Activated B cell treated with CpG ODN at 0.5 μM for 24 hours (primary cell): ENCODE results near the gene MKNK1. TPM values are rescaled to one million over a fixed set of nuclear protein-coding genes. Genes with fewer than 3 reads are reported as not detected.

Experiments
- ATAC-seq: fragments of 200-7000 bp; cut with Tn5 transposase; one replicate; pipeline ENCODE4 v1.10.0; 2021; ENCODE audit warnings: low read depth, mild to moderate bottlenecking, moderate library complexity
- CTCF ChIA-PET: fragments of 350-600 bp; sonication (Branson Sonifier 250); formaldehyde crosslinking; loops from one replicate; lab custom pipeline; 2021; ENCODE audit warnings: antibody characterized with exemption; lab: Charles Lee
- POLR2A ChIA-PET: fragments of 350-600 bp; sonication (Branson Sonifier 250); formaldehyde crosslinking; loops from one replicate; lab custom pipeline; 2021; ENCODE audit warnings: antibody characterized with exemption; lab: Charles Lee
- DNase-seq: peaks from one replicate; pipeline ENCODE4 v3.0.0; 2022
- H3K27ac Mint-ChIP-seq: one replicate; pipeline ENCODE4 v1.8.0; 2020; ENCODE audit warnings: mixed read lengths
- H3K27me3 Mint-ChIP-seq: one replicate; pipeline ENCODE4 v1.8.0; 2021; ENCODE audit warnings: mixed read lengths
- H3K36me3 Mint-ChIP-seq: one replicate; pipeline ENCODE4 v1.8.0; 2021; ENCODE audit warnings: low read depth, mixed read lengths
- H3K4me1 Mint-ChIP-seq: one replicate; pipeline ENCODE4 v1.8.0; 2021; ENCODE audit warnings: mixed read lengths
- H3K4me3 Mint-ChIP-seq: one replicate; pipeline ENCODE4 v1.8.0; 2020; ENCODE audit warnings: mild to moderate bottlenecking, mixed read lengths
- H3K9me3 Mint-ChIP-seq: one replicate; pipeline ENCODE4 v1.8.0; 2020; ENCODE audit warnings: mixed read lengths
- intact Hi-C: fragments of 100-400 bp; cut with micrococcal nuclease; formaldehyde crosslinking; loops from one replicate; pipeline ENCODE4 v1.15.1; 2024
- total RNA-seq: library from RNA; stranded (reverse); gene quantifications from 2 replicates; pipeline ENCODE4 v1.2.3, GENCODE V29; 2022
- TF ChIP-seq, protein P1 (sequence below): fragments of 200-600 bp; IDR thresholded peaks from one replicate; pipeline ENCODE4 v1.8.0; 2022; ENCODE audit warnings: antibody characterized with exemption, mild to moderate bottlenecking

The MKNK1 gene
- total RNA-seq, 1 donor from 2014 or later = 45.0 TPM

- ChIA-PET CTCF (no interaction called here), POLR2A (no interaction called here)
- H3K36me3 Mint-ChIP-seq = peaks cover 57% of the 10 kb centered on the region
- TF ChIP-seq, protein P1, sequence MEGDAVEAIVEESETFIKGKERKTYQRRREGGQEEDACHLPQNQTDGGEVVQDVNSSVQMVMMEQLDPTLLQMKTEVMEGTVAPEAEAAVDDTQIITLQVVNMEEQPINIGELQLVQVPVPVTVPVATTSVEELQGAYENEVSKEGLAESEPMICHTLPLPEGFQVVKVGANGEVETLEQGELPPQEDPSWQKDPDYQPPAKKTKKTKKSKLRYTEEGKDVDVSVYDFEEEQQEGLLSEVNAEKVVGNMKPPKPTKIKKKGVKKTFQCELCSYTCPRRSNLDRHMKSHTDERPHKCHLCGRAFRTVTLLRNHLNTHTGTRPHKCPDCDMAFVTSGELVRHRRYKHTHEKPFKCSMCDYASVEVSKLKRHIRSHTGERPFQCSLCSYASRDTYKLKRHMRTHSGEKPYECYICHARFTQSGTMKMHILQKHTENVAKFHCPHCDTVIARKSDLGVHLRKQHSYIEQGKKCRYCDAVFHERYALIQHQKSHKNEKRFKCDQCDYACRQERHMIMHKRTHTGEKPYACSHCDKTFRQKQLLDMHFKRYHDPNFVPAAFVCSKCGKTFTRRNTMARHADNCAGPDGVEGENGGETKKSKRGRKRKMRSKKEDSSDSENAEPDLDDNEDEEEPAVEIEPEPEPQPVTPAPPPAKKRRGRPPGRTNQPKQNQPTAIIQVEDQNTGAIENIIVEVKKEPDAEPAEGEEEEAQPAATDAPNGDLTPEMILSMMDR = no peak
- H3K4me3 Mint-ChIP-seq = no peak overlapping the region
- DNase-seq (no peak), ATAC-seq (no peak)
- no peaks in the 10 kb centered on the region for H3K27me3 Mint-ChIP-seq
- intact Hi-C loops = no loop called here
- H3K27ac Mint-ChIP-seq = no peak overlapping the region
- peaks cover 7% of the 10 kb centered on the region for H3K9me3 Mint-ChIP-seq
- no peaks in the 10 kb centered on the region for H3K4me1 Mint-ChIP-seq
These were observed 45.7 kb upstream of the MKNK1 start for GRCh38 chr1:46649764-46650163.

GRCh38 chr1:46647611-46648010 lies 43.5 kb upstream of the MKNK1 start:
- ATAC-seq (no peak), DNase-seq (no peak)
- ChIA-PET POLR2A (no interaction called here), CTCF (no interaction called here)
- TF ChIP-seq, protein P1 = no peak
- H3K27ac Mint-ChIP-seq = no peak overlapping the region
- peaks cover 48% of the 10 kb centered on the region for H3K36me3 Mint-ChIP-seq
- no peaks in the 10 kb centered on the region for H3K4me1 Mint-ChIP-seq
- H3K27me3 Mint-ChIP-seq = no peaks in the 10 kb centered on the region
- H3K9me3 Mint-ChIP-seq = peaks cover 5% of the 10 kb centered on the region
- H3K4me3 Mint-ChIP-seq = no peak overlapping the region
- intact Hi-C loops = no loop called here

- Mint-ChIP-seq H3K27me3 (no peaks in the 10 kb centered on the region), H3K4me3 (no peak overlapping the region), H3K27ac (no peak overlapping the region), H3K9me3 (peaks cover 5% of the 10 kb centered on the region), H3K36me3 (peaks cover 47% of the 10 kb centered on the region), H3K4me1 (no peaks in the 10 kb centered on the region)
- intact Hi-C loops = no loop called here
- TF ChIP-seq, protein P1 = no peak
- DNase-seq = no peak
- CTCF ChIA-PET = no interaction called here
- ATAC-seq = no peak
- POLR2A ChIA-PET = no interaction called here
These were observed 42.8 kb upstream of the MKNK1 start for GRCh38 chr1:46646844-46647243.

DNA sequence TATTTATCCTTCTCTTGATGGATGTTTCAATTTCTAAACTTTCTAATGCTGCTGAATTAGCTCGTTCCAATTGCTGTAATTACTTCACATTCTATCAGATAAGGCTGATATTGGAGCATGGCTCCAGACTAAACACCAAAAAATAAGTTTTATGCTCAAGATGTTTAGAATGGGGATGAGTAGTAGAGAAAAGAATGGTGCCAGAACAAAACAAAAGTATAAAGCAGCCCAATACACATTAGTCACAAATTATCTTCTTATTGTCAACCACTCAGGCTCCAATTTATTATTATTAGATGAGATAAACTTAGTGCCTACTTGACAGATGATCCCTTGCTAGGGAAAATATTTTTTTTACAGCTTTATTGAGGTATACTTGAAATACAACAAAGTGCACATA lies 42.3 kb upstream of the MKNK1 start:
- H3K9me3 Mint-ChIP-seq = peaks cover 5% of the 10 kb centered on the region
- TF ChIP-seq, protein P1 = no peak
- POLR2A ChIA-PET = no interaction called here
- DNase-seq = no peak
- H3K4me3 Mint-ChIP-seq = no peak overlapping the region
- no peak overlapping the region for H3K27ac Mint-ChIP-seq
- peaks cover 48% of the 10 kb centered on the region for H3K36me3 Mint-ChIP-seq
- no peaks in the 10 kb centered on the region for H3K27me3 Mint-ChIP-seq
- H3K4me1 Mint-ChIP-seq = no peaks in the 10 kb centered on the region
- CTCF ChIA-PET = no interaction called here
- intact Hi-C loops = no loop called here
- ATAC-seq = no peak

DNA sequence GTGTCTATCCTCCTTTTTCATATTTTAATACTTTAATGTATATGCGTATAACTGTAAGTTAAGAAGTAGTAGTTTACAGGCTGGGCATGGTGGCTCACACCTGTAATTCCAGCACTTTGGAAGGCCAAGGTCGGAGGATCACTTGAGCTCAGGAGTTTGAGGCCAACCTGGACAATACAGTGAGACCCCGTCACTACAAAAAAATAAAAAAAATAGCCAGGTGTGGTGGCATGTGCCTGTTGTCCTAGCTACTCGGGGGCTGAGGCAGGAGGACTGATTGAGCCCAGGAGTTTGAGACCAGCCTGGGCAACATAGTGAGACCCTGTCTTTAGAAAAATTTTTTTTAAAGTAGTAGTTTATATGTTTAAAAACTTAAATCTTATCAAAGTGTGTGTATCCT lies 41.7 kb upstream of the MKNK1 start:
- ChIA-PET CTCF (no interaction called here), POLR2A (no interaction called here)
- intact Hi-C loops = no loop called here
- Mint-ChIP-seq H3K27ac (no peak overlapping the region), H3K4me1 (no peaks in the 10 kb centered on the region), H3K4me3 (no peak overlapping the region), H3K36me3 (peaks cover 49% of the 10 kb centered on the region), H3K9me3 (peaks cover 5% of the 10 kb centered on the region), H3K27me3 (no peaks in the 10 kb centered on the region)
- TF ChIP-seq, protein P1 = no peak
- DNase-seq = no peak
- ATAC-seq = no peak
